Testis (tissue), 3 donors: ENCODE data around the gene UNC93B1. TPM values are rescaled to one million over a fixed set of nuclear protein-coding genes. Genes with fewer than 3 reads are reported as not detected.
"Not testable (repeated sequence)": the region's sequence is repeated elsewhere in the genome, so short reads cannot be mapped to it uniquely, and the experiment has no call there.

Experiments
- DNase-seq: peaks from one replicate; pipeline ENCODE4 v3.0.0-alpha.2; 2019
- H3K27ac ChIP-seq, 2 donors: fragments of 200-600 bp; sonication (generic); one replicate each; pipeline ENCODE4 v1.5.1; 2019
- H3K27me3 ChIP-seq: fragments of 200-600 bp; sonication (generic); one replicate; pipeline ENCODE4 v1.5.1; 2019
- H3K36me3 ChIP-seq: fragments of 200-600 bp; sonication (generic); one replicate; pipeline ENCODE4 v1.5.1; 2017; ENCODE audit warnings: low read depth; ENCODE audit errors: missing control alignments
- H3K4me1 ChIP-seq: fragments of 200-600 bp; sonication (generic); one replicate; pipeline ENCODE4 v1.5.1; 2019
- H3K4me3 ChIP-seq, 2 donors: fragments of 200-600 bp; sonication (generic); one replicate each; pipeline ENCODE4 v1.5.1; 2017 to 2019
- H3K9me3 ChIP-seq: fragments of 200-600 bp; sonication (generic); one replicate; pipeline ENCODE4 v1.5.1; 2017
- POLR2A ChIP-seq: fragments of 450-650 bp; IDR thresholded peaks from one replicate; pipeline ENCODE4 v1.6.1; 2017; ENCODE audit warnings: antibody characterized with exemption, mild to moderate bottlenecking, moderate library complexity
- WGBS, 2 donors: methylation state at CpG; one replicate each; pipeline ENCODE4 v1.1.5; 2018; 5-methylcytosine and 5-hydroxymethylcytosine counted together
- intact Hi-C: fragments of 100-400 bp; cut with DNase I; formaldehyde crosslinking; loops from one replicate; pipeline ENCODE4 v1.15.1; 2023; ENCODE audit warnings: low total_unique reads
- polyA plus RNA-seq: library from polyadenylated mRNA; stranded (reverse); fragments of 350-450 nt; fragmentation: Illumina TruSeq; extraction: RNeasy Lipid Tissue Mini Kit (QIAGEN cat#74804); gene quantifications from one replicate; pipeline ENCODE4 v1.2.3, GENCODE V29; 2014; ENCODE audit warnings: low read depth, low replicate concordance; ENCODE audit not compliant: insufficient read depth
- total RNA-seq, 2 donors: library from RNA; depleted of rRNA; stranded (reverse); fragments of >200 nt; gene quantifications; one replicate each; pipeline ENCODE4 v1.2.3, GENCODE V29; 2016
- TF ChIP-seq, protein P1 (sequence below), 3 experiments: fragments of 450-650 bp in 2 of 3; fragments of 200-600 bp in 1 of 3; sonication (generic) in 1 of 3; IDR thresholded peaks; one replicate each; pipeline ENCODE4 v1.5.1; 2016 to 2019; ENCODE audit warnings: antibody characterized with exemption in 3 of 3, mild to moderate bottlenecking in 2 of 3, moderate library complexity in 1 of 3

Gene UNC93B1
- total and polyA plus RNA-seq, 3 donors from 2014 or later = 5.3 to 12.3 (median 7.9) TPM

DNA sequence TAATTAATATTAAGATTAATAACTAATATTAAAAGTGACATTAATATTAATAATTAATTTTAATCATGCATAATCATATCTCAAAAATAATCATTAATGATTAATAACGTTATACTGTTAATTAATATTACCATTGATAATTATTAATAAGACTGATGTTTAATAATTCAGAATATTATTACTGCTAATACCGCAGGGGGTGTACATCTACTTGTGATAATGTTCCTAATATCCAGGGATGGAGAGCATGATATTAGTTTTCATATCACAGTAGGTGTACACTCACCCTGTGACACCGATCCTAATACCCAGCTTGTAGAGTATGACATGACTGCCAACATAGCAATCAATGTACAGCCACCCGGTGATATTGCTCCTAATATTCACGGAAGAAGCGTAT is 18.6 kb downstream of the UNC93B1 start:
- intact Hi-C loops, H3K27me3 ChIP-seq, DNase-seq, H3K4me1 ChIP-seq, H3K36me3 ChIP-seq, H3K4me3 ChIP-seq, H3K9me3 ChIP-seq, H3K27ac ChIP-seq: not testable (repeated sequence)
- WGBS, 2 donors = 77 to 83% methylated on average over 6 of the region's 6 CpGs

DNA sequence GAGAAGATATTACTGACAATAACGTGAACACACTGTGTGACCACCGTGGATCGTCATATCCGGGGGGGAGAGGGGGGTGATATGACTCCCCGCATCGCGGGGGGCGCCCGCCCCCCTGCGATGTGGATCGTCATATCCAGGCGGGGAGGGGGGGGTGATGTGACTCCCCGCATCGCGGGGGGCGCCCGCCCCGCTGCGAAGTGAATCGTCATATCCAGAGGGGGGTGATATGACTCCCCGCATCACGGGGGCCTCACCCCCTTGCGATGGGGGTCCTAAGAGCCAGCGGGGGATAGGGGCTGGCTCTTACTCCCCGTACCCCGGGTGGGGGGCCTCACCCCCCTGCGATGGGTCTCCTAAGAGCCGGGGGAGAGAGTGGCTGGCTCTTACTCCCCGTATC is 19.9 kb downstream of the UNC93B1 start:
- Histone ChIP-seq H3K4me3 (no peak overlapping the region), H3K9me3 (no peaks in the 10 kb centered on the region), H3K27ac (no peak overlapping the region), H3K4me1 (no peaks in the 10 kb centered on the region), H3K36me3 (no peaks in the 10 kb centered on the region), H3K27me3 (no peaks in the 10 kb centered on the region)
- intact Hi-C loops = no loop called here
- DNase-seq = no peak
- TF ChIP-seq POLR2A = no peak
- TF ChIP-seq, protein P1, sequence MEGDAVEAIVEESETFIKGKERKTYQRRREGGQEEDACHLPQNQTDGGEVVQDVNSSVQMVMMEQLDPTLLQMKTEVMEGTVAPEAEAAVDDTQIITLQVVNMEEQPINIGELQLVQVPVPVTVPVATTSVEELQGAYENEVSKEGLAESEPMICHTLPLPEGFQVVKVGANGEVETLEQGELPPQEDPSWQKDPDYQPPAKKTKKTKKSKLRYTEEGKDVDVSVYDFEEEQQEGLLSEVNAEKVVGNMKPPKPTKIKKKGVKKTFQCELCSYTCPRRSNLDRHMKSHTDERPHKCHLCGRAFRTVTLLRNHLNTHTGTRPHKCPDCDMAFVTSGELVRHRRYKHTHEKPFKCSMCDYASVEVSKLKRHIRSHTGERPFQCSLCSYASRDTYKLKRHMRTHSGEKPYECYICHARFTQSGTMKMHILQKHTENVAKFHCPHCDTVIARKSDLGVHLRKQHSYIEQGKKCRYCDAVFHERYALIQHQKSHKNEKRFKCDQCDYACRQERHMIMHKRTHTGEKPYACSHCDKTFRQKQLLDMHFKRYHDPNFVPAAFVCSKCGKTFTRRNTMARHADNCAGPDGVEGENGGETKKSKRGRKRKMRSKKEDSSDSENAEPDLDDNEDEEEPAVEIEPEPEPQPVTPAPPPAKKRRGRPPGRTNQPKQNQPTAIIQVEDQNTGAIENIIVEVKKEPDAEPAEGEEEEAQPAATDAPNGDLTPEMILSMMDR (IDR thresholded peaks at IDR 0.05) = no peak
- WGBS, 2 donors = 37 to 75% methylated on average over 20 to 24 of the region's 29 CpGs

DNA sequence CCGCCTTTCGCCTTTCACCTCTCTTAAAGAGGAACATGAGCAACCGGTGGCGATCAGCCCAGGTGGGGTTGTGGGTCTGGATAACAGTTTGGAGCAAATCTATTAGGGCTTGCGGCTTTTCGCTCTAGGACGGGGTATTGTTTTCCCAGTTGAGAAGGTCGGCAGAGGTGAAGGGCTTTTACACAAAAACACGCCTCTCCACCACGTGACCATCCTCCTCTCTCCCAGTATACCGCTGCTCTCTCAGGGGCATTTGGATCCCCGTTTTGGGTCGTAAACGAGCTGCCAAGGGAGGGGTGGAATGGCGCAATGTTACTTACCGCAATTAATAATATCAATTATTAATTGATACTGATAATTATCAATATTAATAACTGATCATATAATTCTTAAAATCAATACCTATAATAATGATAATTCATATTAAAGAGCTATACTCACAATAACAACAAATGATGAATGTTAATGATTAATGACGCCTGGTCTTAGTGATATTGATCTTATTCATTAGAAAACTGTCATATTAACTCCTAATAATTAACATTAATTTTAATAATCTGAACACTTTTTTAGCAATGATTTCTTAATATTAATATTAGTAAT is 21.5 kb downstream of the UNC93B1 start:
- H3K4me3 ChIP-seq, DNase-seq, H3K36me3 ChIP-seq, intact Hi-C loops, H3K27me3 ChIP-seq, H3K9me3 ChIP-seq, H3K4me1 ChIP-seq, H3K27ac ChIP-seq: not testable (repeated sequence)
- 49 to 66% methylated on average over 17 of the region's 17 CpGs for WGBS, 2 donors

DNA sequence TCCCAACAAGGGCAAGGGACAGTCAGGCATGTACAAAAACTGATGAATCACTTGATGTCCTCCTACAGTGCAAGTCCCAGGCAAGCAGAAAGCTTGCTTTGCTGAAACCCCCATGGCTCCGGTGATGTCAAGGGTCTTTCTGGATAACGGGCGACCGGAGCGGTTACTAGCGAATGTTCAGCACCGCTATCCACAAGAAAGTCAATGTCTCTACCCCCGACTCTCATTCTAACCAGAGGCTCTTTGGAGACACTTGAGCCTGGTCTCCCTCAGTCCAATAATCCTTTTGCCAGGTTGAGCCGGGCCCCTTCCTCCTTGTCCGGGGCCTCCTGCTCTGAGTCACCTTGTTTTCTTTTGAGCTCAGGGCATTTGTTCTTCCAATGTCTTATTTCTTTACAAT is 22.7 kb downstream of the UNC93B1 start:
- WGBS, 2 donors = 74 to 88% methylated on average over 7 to 10 of the region's 10 CpGs
- H3K27me3 ChIP-seq, H3K9me3 ChIP-seq, DNase-seq, intact Hi-C loops, H3K4me1 ChIP-seq, H3K36me3 ChIP-seq, H3K27ac ChIP-seq, H3K4me3 ChIP-seq: not testable (repeated sequence)

DNA sequence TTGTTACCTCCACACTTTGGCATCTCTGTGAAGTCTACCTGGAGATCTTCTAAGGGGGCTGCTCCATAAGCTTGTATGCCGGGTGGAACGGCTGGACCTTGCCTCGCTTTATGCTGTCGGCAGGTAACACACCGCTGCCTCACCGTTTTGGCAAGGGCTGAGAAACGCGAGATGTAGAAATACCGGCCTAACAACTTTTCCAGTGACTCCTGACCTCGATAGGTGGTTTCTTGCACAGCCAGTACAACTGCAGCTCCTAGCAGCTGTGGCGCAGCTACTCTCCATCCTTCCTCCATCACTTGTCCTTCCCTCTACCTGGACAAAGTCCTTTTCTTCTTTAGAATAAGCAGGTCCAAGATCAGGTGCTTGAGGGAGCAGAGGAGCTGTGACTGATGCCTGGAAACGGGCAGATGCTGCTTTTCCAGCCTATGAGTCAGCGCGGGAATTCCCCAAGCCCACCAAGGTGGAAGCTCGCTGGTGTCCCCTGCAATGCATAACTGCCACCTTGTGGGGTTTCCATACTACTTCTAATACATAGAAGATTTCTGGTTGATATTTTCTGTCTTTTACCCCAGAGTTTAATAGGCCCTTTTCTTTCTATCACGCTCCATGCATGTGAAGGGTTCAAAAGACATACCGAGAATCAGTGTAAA is 25.0 kb downstream of the UNC93B1 start:
- H3K4me3 ChIP-seq, H3K36me3 ChIP-seq, DNase-seq, H3K9me3 ChIP-seq, intact Hi-C loops, H3K4me1 ChIP-seq, H3K27me3 ChIP-seq, H3K27ac ChIP-seq: not testable (repeated sequence)
- 58 to 70% methylated on average over 17 of the region's 17 CpGs for WGBS, 2 donors

DNA sequence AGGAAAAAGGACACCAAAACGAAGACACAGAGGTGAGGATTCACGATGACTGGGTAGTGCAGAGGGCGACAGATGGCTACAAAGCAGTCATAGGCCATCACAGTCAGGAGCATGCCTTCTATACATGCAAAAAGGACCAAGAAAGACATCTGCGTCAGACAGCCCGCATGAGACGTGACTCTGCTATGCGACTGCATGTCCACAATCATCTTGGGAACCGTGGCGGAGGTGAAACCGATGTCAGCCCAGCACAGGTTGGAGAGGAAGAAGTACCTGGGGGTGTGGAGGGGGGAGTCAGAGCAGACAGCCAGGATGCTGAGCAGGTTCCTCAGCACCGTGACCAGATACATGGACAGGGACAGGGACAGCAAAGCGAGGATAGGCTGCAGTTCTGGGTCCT is 29.2 kb downstream of the UNC93B1 start:
- H3K27me3 ChIP-seq, H3K36me3 ChIP-seq, intact Hi-C loops, H3K27ac ChIP-seq, H3K9me3 ChIP-seq, DNase-seq, H3K4me3 ChIP-seq, H3K4me1 ChIP-seq: not testable (repeated sequence)
- 74 to 85% methylated on average over 12 of the region's 12 CpGs for WGBS, 2 donors

DNA sequence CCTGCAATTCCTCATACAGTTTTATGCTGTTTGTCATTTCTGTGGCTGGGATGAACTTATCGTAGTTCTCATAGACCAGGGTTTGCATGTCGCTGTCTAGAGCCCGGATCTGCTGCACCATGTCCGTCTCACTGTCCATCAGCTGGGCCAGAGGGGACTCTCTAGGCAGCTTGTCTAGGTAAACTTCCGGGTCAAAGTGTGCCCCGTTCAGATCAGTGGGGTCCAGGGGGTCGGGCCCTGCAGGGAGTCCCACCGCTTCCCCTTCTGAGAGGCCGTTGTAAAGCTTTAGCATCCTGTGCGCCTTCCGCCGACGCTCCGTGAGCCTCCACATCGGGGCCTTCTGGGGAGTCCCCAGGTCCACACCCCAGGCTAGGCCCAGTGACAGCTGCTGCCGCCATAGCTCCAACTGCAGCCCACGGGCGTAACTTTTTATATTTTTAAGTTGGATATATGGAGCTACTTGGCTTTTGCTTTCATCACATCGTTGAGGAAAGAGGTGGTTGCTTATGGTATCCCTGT is 38.0 kb downstream of the UNC93B1 start:
- H3K36me3 ChIP-seq, DNase-seq, H3K4me1 ChIP-seq, H3K4me3 ChIP-seq, intact Hi-C loops, H3K27me3 ChIP-seq, H3K9me3 ChIP-seq, H3K27ac ChIP-seq: not testable (repeated sequence)
- WGBS, 2 donors = 82 to 84% methylated on average over 11 to 19 of the region's 19 CpGs

DNA sequence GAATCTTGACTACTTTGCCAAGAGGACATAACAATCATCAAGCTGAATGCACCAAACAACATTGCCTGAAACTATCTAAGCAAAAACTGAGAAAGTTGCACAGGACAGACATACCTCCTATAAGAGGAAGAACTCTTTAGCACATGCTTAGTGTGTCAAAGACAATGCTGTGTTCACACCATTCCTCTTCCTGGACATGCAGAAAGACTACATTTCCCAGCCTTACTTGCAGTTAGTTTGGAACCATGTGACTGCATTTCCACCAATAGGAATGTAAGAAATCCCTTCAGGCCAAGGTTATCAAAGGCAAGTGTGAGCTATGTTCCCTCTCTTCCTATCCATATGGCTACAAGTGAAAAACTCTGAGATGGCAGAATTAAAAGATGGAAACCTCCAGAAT is 39.2 kb downstream of the UNC93B1 start:
- H3K27ac ChIP-seq, DNase-seq, H3K4me1 ChIP-seq, H3K9me3 ChIP-seq, intact Hi-C loops, H3K27me3 ChIP-seq, H3K36me3 ChIP-seq, H3K4me3 ChIP-seq: not testable (repeated sequence)

DNA sequence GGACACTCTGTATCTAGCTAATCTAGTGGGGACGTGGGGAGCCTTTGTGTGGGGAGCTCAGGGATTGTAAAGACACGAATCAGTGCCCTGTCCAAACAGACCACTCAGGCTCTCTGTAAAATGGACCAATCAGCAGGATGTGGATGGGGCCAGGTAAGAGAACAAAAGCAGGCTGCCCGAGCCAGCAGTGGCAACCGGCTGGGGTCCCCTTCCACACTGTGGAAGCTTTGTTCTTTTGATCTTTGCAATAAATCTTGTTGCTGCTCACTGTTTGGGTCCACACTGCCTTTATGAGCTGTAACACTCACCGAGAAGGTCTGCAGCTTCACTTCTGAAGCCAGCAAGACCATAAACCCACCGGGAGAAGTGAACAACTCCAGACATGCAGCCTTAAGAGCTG is 40.0 kb downstream of the UNC93B1 start:
- DNase-seq, H3K27me3 ChIP-seq, H3K4me3 ChIP-seq, H3K27ac ChIP-seq, H3K9me3 ChIP-seq, H3K4me1 ChIP-seq, intact Hi-C loops, H3K36me3 ChIP-seq: not testable (repeated sequence)
- 39 to 51% methylated on average over 5 to 6 of the region's 6 CpGs for WGBS, 2 donors

DNA sequence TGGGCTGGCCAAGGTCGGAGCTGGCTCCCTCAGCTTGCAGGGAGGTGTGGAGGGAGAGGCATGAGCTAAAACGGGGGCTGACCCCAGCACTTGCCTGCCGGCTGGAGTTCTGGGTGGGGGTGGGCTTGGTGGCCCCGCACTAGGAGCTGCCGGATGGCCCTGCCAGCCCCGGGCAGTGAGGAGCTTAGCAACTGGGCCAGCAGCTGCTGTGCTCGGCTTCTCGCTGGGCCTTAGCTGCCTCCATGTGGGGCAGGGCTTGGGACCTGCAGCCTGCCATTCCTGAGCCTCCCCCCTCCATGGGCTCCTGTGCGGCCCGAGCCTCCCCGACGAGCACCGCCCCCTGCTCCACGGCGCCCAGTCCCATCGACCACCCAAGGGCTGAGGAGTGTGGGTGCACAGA is 40.7 kb downstream of the UNC93B1 start:
- H3K27me3 ChIP-seq, H3K4me3 ChIP-seq, DNase-seq, intact Hi-C loops, H3K27ac ChIP-seq, H3K36me3 ChIP-seq, H3K4me1 ChIP-seq, H3K9me3 ChIP-seq: not testable (repeated sequence)
- 76 to 94% methylated on average over 5 to 16 of the region's 16 CpGs for WGBS, 2 donors

DNA sequence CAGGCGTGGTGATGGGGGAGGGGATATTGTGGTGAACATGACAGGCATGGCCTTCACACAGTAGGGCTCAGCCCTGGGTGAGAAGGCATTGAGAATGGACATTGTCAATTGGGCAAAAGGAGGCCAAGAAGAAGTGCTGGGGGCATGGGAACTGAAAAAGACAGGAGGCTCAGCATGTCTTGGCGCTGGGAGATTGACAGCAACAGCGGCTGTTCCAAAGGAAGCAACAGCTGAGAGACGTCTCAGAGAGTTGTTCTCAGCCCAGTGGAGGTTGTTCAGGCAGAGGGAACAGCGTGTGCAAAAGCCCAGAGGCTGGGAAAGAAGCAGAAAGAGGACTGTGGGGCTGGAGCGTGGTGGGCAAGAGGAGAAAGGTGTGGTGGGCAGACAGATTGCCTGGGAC is 47.7 kb downstream of the UNC93B1 start:
- DNase-seq, H3K27ac ChIP-seq, H3K36me3 ChIP-seq, intact Hi-C loops, H3K4me1 ChIP-seq, H3K27me3 ChIP-seq, H3K9me3 ChIP-seq, H3K4me3 ChIP-seq: not testable (repeated sequence)
- 56 to 68% methylated on average over 6 of the region's 6 CpGs for WGBS, 2 donors
